ENCODE data around the gene RHEB.

The RHEB gene

DNA sequence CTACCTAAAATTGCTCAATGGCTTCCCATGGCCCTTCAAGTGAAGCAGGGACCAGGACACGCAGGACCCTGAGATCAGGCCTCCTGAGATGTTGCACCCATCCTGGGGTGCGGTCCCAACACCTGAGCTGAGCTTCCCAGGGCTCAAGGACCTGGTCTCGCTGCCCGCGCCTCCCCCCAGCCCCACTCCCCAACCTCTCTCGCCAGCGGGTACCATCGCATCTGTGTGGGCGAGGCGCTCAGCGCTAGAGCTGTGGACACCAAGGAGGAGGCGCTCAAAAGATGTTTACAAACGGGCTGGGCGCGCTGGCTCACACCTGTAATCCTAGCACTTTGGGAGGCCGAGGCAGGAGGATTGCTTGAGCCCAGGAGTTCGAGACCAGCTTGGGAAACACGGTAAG is 72.4 kb downstream of the RHEB start:
- no peak for DNase-seq

DNA sequence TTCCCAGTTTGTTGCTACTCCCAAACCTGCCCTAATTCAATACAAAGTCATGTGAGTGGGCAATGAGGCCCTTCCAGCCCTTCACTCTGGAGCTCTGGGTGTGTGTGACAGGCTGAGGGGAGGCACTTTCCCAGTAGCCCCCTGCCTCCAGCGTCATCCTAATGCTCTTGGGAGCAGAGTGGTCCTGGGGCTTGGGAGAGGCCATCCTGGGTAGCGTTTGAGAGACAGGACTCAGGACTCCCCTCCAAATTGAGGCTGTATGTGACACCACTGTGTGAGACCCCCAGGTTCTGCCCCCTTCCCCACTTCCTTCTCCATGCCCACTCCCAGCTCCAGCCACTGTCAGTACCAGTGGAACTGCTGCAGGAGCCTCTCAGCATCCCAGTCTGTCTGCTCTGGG is 73.3 kb downstream of the RHEB start:
- DNase-seq: no peak

DNA sequence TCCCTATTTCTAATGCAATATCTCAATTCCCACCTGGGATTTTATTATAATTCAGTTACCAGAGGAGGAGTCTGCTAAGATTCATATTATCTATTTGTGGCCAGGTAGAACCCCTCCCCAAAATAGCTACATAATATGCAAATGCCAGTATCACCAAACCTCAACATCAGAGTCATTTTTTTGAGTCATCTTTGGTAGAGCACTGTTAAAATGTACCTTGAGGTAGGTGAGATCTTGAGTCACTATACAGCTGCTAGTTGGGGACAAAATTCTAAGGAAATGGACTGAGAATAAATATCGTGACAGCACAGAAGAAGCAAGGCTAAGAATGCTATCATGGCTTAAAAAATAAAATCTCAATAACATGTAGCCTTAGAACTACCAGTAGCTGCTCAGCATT is 75.1 kb downstream of the RHEB start:
- no peak for DNase-seq

GRCh38 chr7:151442776-151443496 is 76.8 kb downstream of the RHEB start:
- DNase-seq: no peak

DNA sequence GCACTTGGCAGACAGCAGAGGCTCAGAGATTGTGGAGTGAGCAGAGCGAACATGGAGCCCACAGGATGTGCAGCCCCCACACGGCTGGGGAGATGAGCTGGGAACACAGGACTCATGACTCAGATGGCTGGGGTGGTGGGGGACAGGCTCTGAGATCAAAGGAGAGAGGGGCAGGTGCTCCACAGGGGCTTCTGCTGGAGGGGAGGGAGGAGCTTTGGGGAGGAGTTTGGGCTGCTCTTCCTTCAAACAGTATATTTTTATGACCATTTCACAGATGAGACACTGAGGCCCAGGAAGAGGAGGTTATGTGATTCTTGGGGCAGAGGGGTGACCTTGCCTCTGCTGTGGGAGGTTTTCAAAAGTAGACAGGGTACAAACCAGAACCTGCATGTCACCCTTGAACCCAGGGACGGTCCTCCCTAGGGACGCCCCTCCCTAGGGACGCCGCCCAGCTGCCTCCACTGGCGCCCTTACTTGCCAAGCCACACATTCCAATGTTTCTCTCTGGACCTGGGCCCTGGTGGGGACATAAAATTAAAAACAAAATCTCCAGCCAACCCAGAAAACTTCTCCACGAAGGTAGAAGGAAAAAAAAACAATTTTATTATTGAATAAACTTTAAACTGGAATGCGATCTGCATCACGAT is 78.8 kb downstream of the RHEB start:
- no peak for DNase-seq

DNA sequence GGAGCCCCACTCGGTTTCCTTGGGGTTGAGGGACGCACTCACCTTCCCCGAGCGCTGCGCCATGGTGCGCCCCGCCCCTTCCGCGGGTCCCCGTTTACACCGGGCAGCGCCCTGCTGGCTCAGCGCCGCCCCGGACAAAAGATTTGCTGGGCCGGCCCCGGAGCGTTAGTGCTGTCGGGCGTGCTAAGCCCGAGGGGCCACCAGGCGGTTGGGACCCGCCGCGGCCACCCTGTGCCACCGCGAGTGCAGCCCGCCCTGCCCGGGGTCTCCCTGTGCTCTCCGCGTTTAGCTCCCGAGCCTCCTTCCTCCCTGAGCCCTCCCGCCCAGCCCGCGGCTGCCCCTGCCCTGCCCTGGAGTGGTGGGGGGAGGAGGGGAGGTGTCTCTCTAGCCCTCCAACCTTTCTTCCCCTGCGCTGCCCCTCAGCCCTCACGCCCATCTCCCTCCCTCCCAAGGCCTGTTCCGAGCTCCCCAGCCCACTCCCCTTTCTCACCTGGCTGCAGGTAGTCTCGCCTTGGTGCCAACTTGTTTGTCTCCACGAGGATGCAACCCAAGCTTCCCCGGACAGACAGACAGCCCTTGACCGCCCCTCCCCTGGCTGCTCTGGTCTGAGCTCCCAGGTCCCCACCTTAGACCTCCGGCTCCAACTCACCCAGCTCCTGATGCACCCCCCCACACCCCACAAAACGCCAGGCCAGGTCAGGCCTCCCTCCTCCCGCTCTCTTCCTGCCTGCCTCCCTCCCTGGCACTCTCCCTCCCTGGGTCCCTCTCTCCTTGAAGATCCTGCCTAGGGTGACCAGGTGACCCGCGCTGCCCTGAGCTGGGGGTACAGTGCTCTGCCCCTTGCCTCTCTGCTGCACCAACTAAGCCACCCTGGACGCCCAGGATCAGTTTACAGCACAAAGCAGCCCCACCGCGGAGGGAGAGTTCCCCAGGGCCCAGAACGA is 79.6 kb downstream of the RHEB start, which contains the start of gene CRYGN:
CRYGN (minus strand) TSS at position 287 of the 944 bp plus-strand sequence; CDS start at position 63, 224 bp downstream.
- DNase-seq: no peak

DNA sequence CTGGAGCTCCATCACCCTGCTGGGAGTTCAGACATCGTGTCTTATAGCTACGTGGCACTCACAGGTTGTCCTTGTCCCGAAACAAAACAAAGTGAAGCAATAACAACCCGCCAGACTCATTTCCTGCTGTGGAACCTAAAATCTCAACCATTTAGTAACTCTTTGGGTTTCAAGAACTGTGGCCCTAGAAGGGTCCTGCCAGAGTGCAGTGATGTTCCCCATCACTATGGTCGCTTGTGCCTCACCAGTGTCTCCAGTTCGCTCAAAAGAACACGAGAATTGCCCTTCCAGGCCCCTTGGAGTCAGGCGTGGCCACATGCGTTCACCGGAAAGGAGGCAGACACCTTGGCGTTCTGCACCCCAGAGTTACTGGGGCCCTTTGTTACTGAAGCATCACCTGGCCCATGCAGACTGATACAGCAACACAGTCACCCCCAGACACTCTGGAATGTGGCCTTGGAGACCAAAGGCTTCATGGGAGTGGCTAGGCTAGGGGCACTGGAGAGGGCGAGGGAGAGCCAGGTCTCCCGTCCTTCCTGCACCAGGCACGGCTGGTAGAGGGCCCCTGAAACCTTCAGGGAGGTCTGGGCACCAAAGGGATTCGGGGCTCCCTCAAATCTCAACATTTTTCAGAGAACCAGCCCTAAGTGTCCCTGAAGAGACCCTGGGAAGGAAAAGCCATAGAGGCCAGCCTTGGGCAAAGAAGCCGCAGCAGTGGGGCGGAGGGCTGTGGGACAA is 80.7 kb downstream of the RHEB start:
- DNase-seq: no peak

GRCh38 chr7:151437866-151438516 is 81.7 kb downstream of the RHEB start:
- no peak for DNase-seq

DNA sequence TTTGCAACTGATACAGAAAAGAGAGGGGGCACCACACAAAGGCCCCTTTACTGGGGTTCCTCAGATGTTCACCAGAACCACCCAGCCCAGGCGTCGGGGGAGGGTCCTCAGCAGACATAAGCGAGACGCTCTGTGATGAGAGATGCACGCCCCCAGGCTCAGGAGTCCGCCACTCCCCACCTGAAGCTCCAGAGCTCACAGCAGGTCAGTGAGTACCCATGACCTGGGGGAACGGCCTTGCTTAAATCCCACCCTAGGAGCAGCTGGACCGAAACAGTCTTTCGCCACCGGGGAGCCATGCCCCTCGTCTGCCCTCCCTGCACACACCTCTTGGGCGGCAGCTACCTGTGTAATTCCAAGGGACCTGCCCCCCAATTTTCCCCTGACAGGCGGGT is 82.5 kb downstream of the RHEB start:
- no peak for DNase-seq

DNA sequence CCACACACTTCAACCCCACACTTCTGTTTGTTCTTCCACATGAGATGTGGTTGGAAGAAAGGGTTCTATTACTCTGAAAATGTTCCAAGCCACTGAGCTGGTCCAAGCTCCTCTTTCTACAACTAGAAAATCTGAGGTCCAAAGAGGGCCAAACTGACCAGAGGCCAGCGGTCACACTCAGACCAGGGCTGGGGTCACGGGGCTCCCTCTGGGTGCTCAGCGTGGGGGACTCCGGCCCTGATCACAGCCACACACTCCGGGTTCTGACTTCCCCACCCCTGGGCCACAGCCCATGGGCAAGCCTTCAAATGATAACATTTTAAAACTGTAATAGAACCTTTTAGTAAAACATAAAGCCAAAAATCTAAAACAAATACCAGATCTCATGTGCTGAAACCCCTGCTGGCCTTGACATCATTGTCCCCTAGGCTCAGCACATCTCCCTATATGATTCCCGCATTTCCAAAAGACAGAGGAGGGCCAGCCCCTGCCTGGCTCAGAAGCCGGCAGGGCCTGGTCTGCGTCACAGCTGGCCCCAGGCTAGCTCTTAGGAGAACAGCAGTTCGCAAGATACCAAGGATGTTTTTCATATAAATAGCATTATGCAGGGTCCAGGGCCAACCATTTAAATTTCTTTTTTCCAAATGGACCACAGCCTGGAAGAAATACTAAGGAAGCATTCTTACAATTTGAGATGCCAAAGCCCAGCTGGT is 83.1 kb downstream of the RHEB start:
- peak; percentile 42 for DNase-seq

GRCh38 chr7:151435971-151436370 is 83.7 kb downstream of the RHEB start:
- no peak for DNase-seq

DNA sequence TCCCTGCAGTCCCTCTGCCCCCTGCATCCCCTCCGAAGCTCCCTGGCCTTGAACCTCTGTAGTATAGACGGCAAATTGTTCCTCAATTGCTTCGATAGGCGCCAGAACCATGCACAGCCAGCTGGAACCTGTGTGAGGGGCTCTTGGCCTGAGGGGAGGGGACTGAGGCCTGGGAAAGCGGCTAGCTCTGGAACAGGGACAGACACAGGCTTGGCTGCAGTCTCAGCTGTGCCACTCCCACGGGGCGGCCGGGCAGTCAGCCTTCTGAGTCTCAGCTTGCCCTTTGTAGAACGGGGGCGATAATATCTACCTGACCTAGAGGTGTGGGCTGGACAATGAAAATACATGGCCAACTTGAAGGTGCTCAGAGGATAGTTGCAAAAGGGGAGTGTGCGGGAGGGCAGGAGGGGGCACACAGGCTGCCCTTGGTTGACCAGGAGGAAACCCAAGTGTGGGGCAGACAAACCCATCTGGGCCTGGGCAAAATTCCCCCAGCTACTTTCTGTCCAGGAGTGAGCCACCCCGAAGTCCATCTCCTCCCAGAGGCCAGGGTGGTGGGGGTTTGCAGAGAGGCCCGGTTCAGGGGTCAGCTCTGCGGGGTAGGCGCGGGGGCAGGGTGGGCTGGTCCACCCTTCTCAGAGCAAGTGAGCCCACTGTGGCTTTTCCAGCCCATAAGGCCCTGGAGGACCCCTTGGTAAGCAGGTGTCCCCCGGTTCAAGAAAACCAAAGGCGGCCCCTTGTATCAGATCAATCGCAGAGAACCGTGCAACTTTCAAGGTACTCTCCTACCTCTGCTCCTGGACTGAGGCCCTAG is 84.4 kb downstream of the RHEB start:
- no peak for DNase-seq

- no peak for DNase-seq
Observed at GRCh38 chr7:151434549-151434948, 85.1 kb downstream of the RHEB start.

GRCh38 chr7:151433721-151434400 is 85.8 kb downstream of the RHEB start:
- DNase-seq: no peak

GRCh38 chr7:151432658-151433521 is 86.8 kb downstream of the RHEB start:
- DNase-seq: no peak

- DNase-seq: no peak
Observed at GRCh38 chr7:151431768-151432311, 87.9 kb downstream of the RHEB start.

DNA sequence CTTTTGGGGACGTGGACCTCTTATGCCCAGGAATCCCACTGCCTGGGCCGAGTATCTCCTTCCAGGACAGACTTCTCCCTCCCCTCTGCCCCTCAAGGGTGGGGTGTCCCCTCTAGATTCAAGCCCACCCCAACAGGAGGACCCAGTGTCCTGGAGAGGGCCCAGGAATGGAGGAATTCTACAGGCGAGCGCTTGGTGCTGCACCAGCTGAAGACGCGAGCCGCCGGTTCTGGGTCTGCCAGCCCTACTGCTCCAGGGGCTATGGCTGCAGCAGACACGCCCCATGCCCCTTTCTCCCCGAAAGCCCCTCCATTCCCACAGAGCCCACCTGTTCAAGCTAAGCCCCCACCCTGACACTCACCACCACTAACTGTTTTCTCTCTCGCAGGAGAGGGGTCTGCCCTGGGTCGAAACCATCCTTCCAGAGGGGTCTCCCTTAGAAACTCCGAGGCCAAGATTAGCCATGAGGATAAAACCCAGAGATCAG is 88.4 kb downstream of the RHEB start:
- no peak for DNase-seq

DNA sequence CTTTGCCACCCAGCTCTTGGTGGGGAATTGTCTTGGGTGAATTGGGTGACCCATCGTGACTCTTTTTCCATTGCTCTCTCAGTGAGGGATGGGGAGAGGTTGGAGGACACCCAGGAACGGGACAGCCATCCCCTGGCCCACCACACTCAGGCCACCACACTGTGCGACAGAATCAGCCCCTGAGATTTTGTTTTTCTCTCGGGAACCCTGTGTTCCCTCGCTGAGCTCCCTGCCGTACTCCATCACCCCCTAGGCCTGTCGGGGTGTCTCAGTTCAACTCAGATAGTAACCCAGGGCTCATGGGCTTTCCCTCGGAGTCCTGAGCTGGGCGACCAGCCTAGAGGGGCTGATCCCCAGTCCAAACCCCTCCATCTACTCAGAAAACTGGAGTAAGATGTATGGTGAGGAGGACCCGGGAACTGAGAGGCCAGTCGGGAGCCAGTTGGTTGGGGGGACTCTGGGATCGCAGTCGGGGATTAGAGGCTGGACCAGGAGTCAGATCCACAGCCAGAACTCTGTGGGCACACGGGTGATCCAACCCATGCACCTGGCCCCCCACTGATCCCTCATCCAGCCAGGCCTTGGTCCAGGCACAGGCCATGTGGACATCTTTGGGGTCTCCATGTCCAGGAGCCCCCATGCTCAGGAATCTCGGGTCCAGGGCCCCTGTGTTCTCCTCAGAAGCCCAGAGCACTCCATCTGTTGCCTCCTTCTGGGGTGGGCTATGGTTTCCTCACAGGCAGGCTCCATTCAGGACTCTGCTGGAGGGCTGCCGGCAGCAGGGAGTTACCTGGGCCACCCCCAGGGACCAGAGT is 89.1 kb downstream of the RHEB start:
- DNase-seq: no peak

All from EL (cell line).